ENCODE results near the gene TNRC18. TPM values are rescaled to one million over a fixed set of nuclear protein-coding genes. Genes with fewer than 3 reads are reported as not detected.
A peak's percentile ranks its signal among the peaks of the same experiment; 100 is the strongest.

TNRC18 gene
- total and polyA plus RNA-seq, 9 of the 15 experiments (the other 6 are each of a cell fraction or from before 2014, with no cell fraction given) = 0.03 to 43.2 (median 18.0) TPM

DNA sequence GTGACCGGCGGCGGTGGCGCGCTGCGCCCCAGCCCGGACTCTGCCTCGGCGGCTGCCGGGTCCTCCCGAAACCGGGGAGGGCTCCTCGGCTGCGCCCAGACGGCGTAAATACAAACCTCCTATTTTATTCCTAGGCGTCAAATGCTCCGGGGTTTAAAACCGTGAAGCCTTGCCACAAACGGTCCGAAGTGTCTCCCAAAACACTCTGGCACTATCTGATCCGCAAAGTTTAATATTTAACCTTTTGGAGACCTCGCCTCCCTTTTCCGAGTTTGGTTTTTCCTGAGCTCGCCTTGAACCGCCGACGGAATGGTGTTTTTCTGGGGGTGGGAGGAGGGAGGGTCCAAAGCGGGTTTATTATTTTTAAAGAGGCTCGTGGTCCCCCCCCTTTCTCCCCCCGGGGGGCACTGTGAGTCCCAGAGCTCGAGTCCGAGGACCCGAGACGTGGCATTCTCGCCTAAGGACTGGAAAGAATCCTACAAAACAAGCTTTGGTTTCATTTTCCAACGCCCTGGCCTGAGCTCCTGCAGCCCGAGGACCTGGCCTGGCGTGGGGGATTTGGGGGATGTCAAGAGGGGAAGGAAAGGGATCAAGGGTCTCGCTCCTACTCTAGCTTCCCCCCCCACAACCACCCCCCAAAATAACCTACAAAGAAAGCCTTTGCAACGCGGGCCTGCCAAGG lies 1.8 kb downstream of the TNRC18 start (continued):
- no peak for TF ChIP-seq MYBL2 (IDR thresholded peaks at IDR 0.05; ENCODE audit: low read depth)
- no peak for TF ChIP-seq MYBL2 (CRISPR knock-in tag; IDR thresholded peaks at IDR 0.05; ENCODE audit: borderline replicate concordance)
- TF ChIP-seq ZNF830 (CRISPR knock-in tag; IDR thresholded peaks at IDR 0.05) = no peak
- no peak for TF ChIP-seq ARHGAP35 (IDR thresholded peaks at IDR 0.05; ENCODE audit: partially characterized antibody)
- TF ChIP-seq, protein P1, sequence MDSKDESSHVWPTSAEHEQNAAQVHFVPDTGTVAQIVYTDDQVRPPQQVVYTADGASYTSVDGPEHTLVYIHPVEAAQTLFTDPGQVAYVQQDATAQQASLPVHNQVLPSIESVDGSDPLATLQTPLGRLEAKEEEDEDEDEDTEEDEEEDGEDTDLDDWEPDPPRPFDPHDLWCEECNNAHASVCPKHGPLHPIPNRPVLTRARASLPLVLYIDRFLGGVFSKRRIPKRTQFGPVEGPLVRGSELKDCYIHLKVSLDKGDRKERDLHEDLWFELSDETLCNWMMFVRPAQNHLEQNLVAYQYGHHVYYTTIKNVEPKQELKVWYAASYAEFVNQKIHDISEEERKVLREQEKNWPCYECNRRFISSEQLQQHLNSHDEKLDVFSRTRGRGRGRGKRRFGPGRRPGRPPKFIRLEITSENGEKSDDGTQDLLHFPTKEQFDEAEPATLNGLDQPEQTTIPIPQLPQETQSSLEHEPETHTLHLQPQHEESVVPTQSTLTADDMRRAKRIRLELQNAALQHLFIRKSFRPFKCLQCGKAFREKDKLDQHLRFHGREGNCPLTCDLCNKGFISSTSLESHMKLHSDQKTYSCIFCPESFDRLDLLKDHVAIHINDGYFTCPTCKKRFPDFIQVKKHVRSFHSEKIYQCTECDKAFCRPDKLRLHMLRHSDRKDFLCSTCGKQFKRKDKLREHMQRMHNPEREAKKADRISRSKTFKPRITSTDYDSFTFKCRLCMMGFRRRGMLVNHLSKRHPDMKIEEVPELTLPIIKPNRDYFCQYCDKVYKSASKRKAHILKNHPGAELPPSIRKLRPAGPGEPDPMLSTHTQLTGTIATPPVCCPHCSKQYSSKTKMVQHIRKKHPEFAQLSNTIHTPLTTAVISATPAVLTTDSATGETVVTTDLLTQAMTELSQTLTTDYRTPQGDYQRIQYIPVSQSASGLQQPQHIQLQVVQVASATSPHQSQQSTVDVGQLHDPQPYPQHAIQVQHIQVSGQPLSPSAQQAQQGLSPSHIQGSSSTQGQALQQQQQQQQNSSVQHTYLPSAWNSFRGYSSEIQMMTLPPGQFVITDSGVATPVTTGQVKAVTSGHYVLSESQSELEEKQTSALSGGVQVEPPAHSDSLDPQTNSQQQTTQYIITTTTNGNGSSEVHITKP (IDR thresholded peaks at IDR 0.05; ENCODE audit: partially characterized antibody) = peak; percentile 74
- TF ChIP-seq, protein P2, sequence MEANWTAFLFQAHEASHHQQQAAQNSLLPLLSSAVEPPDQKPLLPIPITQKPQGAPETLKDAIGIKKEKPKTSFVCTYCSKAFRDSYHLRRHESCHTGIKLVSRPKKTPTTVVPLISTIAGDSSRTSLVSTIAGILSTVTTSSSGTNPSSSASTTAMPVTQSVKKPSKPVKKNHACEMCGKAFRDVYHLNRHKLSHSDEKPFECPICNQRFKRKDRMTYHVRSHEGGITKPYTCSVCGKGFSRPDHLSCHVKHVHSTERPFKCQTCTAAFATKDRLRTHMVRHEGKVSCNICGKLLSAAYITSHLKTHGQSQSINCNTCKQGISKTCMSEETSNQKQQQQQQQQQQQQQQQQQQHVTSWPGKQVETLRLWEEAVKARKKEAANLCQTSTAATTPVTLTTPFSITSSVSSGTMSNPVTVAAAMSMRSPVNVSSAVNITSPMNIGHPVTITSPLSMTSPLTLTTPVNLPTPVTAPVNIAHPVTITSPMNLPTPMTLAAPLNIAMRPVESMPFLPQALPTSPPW (CRISPR knock-in tag; IDR thresholded peaks at IDR 0.05) = peak; percentile 75
- peak; percentile 23; the same call in 1 of the 2 replicates for TF ChIP-seq KAT7 (CRISPR knock-in tag; IDR thresholded peaks at IDR 0.05; ENCODE audit: borderline replicate concordance)
- TF ChIP-seq ZFX (CRISPR knock-in tag; IDR thresholded peaks at IDR 0.05) = peak; percentile 58
- TF ChIP-seq CHD1 (IDR thresholded peaks at IDR 0.05; ENCODE audit: low read length) = peak; percentile 25
- TF ChIP-seq RAD21 (CRISPR knock-in tag; conservative IDR thresholded peaks at IDR 0.05 in 1 of 2, IDR thresholded peaks at IDR 0.05 in 1 of 2) = no peak
- TF ChIP-seq ZKSCAN3 (CRISPR knock-in tag; IDR thresholded peaks at IDR 0.05) = no peak
- peak; percentile 15 for TF ChIP-seq TAF1 (IDR thresholded peaks at IDR 0.05; ENCODE audit: control insufficient read depth, extremely low read depth, insufficient read depth, low read length, severe bottlenecking)
- no peak for TF ChIP-seq L3MBTL2 (IDR thresholded peaks at IDR 0.05)
- no peak for TF ChIP-seq CBX8 (IDR thresholded peaks at IDR 0.05; ENCODE audit: borderline replicate concordance, extremely low read depth, low read depth, low read length, poor library complexity, severe bottlenecking)
- TF ChIP-seq, protein P3, sequence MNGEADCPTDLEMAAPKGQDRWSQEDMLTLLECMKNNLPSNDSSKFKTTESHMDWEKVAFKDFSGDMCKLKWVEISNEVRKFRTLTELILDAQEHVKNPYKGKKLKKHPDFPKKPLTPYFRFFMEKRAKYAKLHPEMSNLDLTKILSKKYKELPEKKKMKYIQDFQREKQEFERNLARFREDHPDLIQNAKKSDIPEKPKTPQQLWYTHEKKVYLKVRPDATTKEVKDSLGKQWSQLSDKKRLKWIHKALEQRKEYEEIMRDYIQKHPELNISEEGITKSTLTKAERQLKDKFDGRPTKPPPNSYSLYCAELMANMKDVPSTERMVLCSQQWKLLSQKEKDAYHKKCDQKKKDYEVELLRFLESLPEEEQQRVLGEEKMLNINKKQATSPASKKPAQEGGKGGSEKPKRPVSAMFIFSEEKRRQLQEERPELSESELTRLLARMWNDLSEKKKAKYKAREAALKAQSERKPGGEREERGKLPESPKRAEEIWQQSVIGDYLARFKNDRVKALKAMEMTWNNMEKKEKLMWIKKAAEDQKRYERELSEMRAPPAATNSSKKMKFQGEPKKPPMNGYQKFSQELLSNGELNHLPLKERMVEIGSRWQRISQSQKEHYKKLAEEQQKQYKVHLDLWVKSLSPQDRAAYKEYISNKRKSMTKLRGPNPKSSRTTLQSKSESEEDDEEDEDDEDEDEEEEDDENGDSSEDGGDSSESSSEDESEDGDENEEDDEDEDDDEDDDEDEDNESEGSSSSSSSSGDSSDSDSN (IDR thresholded peaks at IDR 0.05; ENCODE audit: borderline replicate concordance in 1 of 2, low read depth in 2 of 2, low read length in 2 of 2) = peak; percentile 89 to 96; a peak in 2 of 4 replicates
- peak; percentile 73 for TF ChIP-seq RBBP5 (IDR thresholded peaks at IDR 0.05; ENCODE audit: borderline replicate concordance, insufficient read depth, low read length, poor library complexity, severe bottlenecking)
- no peak for TF ChIP-seq TCF7 (IDR thresholded peaks at IDR 0.05; ENCODE audit: borderline replicate concordance)
- TF ChIP-seq RBM17 (IDR thresholded peaks at IDR 0.05; ENCODE audit: borderline replicate concordance, low read depth, low read length) = no peak
- TF ChIP-seq EZH2 (IDR thresholded peaks at IDR 0.05; ENCODE audit: borderline replicate concordance, low read depth, low read length) = no peak
- no peak for TF ChIP-seq SOX6 (IDR thresholded peaks at IDR 0.05)
